ENCODE measurements around the gene TBC1D7.

DNA sequence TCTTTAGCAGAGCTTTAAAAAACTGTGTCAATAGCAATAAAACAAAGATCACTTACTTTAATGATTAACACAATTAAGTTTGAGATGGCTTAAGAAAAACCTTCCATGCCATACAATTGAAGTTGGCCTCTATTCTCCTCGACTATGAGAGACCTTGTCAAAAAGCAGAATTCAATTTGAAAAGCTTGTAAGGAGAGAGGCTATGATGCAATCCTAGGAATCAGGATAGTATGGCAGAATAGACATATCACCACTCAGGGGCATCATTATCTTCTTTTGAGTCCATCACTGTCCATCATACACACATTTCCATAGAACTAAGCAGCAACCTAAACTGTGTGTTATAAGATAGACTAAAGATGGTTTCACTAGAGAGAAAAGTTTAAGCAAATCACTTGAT lies 17.2 kb downstream of the TBC1D7 start:
- TF ChIP-seq, protein P1, sequence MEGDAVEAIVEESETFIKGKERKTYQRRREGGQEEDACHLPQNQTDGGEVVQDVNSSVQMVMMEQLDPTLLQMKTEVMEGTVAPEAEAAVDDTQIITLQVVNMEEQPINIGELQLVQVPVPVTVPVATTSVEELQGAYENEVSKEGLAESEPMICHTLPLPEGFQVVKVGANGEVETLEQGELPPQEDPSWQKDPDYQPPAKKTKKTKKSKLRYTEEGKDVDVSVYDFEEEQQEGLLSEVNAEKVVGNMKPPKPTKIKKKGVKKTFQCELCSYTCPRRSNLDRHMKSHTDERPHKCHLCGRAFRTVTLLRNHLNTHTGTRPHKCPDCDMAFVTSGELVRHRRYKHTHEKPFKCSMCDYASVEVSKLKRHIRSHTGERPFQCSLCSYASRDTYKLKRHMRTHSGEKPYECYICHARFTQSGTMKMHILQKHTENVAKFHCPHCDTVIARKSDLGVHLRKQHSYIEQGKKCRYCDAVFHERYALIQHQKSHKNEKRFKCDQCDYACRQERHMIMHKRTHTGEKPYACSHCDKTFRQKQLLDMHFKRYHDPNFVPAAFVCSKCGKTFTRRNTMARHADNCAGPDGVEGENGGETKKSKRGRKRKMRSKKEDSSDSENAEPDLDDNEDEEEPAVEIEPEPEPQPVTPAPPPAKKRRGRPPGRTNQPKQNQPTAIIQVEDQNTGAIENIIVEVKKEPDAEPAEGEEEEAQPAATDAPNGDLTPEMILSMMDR (IDR thresholded peaks at IDR 0.05; ENCODE audit: low read depth, low read length): no peak
- no peak for TF ChIP-seq POLR2A (IDR thresholded peaks at IDR 0.05; ENCODE audit: extremely low read depth, insufficient read length)
- TF ChIP-seq, protein P2, sequence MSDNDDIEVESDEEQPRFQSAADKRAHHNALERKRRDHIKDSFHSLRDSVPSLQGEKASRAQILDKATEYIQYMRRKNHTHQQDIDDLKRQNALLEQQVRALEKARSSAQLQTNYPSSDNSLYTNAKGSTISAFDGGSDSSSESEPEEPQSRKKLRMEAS (IDR thresholded peaks at IDR 0.05; ENCODE audit: low read depth, low read length): no peak
- no peak for TF ChIP-seq MYC (IDR thresholded peaks at IDR 0.05; ENCODE audit: low read depth, low read length)

All from NB4 (cell line).